BJ (cell line): ENCODE results near the gene UBAP1. TPM values are rescaled to one million over a fixed set of nuclear protein-coding genes. Genes with fewer than 3 reads are reported as not detected.
"Not testable (repeated sequence)": the region's sequence is repeated elsewhere in the genome, so short reads cannot be mapped to it uniquely, and the experiment has no call there.

ENCODE experiments used
- CTCF ChIA-PET: fragments of 350-600 bp; formaldehyde crosslinking; extraction: SDS; loops from one replicate; lab custom pipeline; 2021; ENCODE audit warnings: antibody characterized with exemption, inconsistent platforms; lab: Yijun Ruan, JAX
- POLR2A ChIA-PET: fragments of 300-600 bp; sonication (Branson Sonifier 250); formaldehyde crosslinking; extraction: SDS; loops from one replicate; lab custom pipeline; 2021; ENCODE audit warnings: antibody characterized with exemption; lab: Charles Lee
- DNase-seq: peaks from one replicate; pipeline ENCODE4 v3.0.0-alpha.2; 2011; ENCODE audit warnings: low read depth
- H3K27me3 ChIP-seq: 2 replicates; pipeline ENCODE4 v1.6.0; 2011; ENCODE audit warnings: low read length; ENCODE audit not compliant: control insufficient read depth, insufficient read depth
- H3K36me3 ChIP-seq: 2 replicates; pipeline ENCODE4 v1.5.1; 2011; ENCODE audit warnings: low read length; ENCODE audit not compliant: control insufficient read depth, insufficient read depth
- H3K4me3 ChIP-seq: 2 replicates; pipeline ENCODE4 v1.5.1; 2011; ENCODE audit warnings: low read depth, mild to moderate bottlenecking, control low read depth, low read length
- CTCF ChIP-seq: IDR thresholded peaks from 2 replicates; pipeline ENCODE4 v1.5.1; 2011; ENCODE audit warnings: low read depth, mild to moderate bottlenecking, control low read depth, inconsistent platforms, low read length, moderate library complexity; ENCODE audit not compliant: insufficient read depth
- polyA plus RNA-seq: library from polyadenylated mRNA; depleted of rRNA; stranded (reverse); fragments of >200 nt; gene quantifications from 2 replicates; pipeline ENCODE4 v1.2.3, GENCODE V29; 2011

UBAP1 gene
- polyA plus RNA-seq, 1 experiment: 65.5 TPM

- H3K27me3 ChIP-seq: no peaks in the 10 kb centered on the region
- DNase-seq: no peak
- no peak for TF ChIP-seq CTCF
- ChIA-PET POLR2A (no interaction called here), CTCF (interaction anchor here (1.0 to 3.0 kb wide), 3 partner anchors 10 to 21 kb away, joined by 3 to 16 read pairs (median 3); no protein-coding TSS in a partner anchor)
- no peak overlapping the region for H3K4me3 ChIP-seq
- H3K36me3 ChIP-seq: 0 out of 2 replicates have a peak, but pooled peaks cover 3% of the 10 kb centered on the region
Observed at GRCh38 chr9:34232201-34232600, 53.4 kb downstream of the UBAP1 start.

GRCh38 chr9:34233672-34234071 is 54.8 kb downstream of the UBAP1 start:
- no peaks in the 10 kb centered on the region for H3K27me3 ChIP-seq
- 0 out of 2 replicates have a peak, but pooled peaks cover 3% of the 10 kb centered on the region for H3K36me3 ChIP-seq
- H3K4me3 ChIP-seq: no peak overlapping the region
- ChIA-PET POLR2A (no interaction called here), CTCF (interaction anchor here (0.7 to 3.1 kb wide), 3 partner anchors 19 to 20 kb away, joined by 3 to 14 read pairs (median 4); no protein-coding TSS in a partner anchor)
- no peak for DNase-seq
- no peak for TF ChIP-seq CTCF

DNA sequence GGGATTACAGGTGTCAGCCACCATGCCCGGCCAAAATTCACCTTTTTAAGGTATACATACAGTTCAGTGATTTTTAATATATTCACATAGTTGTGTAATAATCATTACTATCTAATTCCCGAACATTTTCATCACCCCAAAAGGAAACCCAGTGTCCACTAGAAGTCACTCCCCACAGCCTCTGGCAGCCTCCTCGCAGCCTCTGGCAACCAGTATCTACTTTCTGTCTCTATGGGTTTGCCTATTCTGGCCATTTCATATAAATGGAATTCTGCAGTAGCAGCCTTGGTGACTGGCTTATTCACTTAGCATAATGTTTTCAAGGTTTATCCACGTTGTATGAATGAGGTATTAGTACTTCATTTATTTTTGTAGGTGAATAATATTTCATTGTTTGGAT is 59.0 kb downstream of the UBAP1 start:
- peaks cover 14% of the 10 kb centered on the region for H3K36me3 ChIP-seq
- no peak for DNase-seq
- TF ChIP-seq CTCF: no peak
- POLR2A ChIA-PET: no interaction called here
- CTCF ChIA-PET: interaction anchor here (1.1 kb wide), 1 partner anchor 15 kb away, joined by 5 read pairs; no protein-coding TSS in a partner anchor
- H3K27me3 ChIP-seq: no peaks in the 10 kb centered on the region
- H3K4me3 ChIP-seq: no peak overlapping the region

- Histone ChIP-seq H3K4me3 (no peak overlapping the region), H3K27me3 (no peaks in the 10 kb centered on the region), H3K36me3 (peaks cover 13% of the 10 kb centered on the region)
- DNase-seq: no peak
- ChIA-PET CTCF (interaction anchor here (2.3 to 5.6 kb wide), 2 partner anchors 9 to 13 kb away, joined by 5 to 55 read pairs; no protein-coding TSS in a partner anchor), POLR2A (no interaction called here)
- no peak for TF ChIP-seq CTCF
Observed at GRCh38 chr9:34240006-34240405, 61.2 kb downstream of the UBAP1 start.

DNA sequence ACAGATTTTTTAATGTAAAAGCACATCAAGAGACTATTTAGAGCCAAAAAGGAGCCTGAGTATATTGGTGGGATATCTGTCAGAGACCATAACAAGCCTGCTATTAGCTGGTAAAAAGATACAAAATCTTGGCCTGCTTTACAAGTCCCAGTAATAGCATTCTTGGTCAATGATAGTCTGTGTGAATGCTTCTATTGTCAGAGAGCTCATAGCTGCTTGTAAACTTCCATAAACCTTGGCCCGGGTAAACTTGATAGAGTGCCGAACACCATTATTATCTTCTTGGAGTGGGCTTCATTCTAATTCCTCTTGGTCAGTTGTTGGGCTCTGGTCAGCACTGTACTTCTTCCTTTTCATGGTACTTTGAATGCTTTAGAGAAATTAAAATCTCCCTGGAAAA is 64.0 kb downstream of the UBAP1 start:
- POLR2A ChIA-PET: no interaction called here

GRCh38 chr9:34245212-34245611 is 66.4 kb downstream of the UBAP1 start:
- POLR2A ChIA-PET, CTCF ChIA-PET: not testable (repeated sequence)

More for the DNA sequence above, 64.0 kb downstream of the UBAP1 start:
- CTCF ChIA-PET: interaction anchor here (0.9 to 5.6 kb wide), 3 partner anchors 10 to 85 kb away, joined by 3 to 55 read pairs (median 3); no protein-coding TSS in a partner anchor
- no peak for TF ChIP-seq CTCF
- Histone ChIP-seq H3K27me3 (no peaks in the 10 kb centered on the region), H3K4me3 (no peak overlapping the region), H3K36me3 (peaks cover 12% of the 10 kb centered on the region)
- no peak for DNase-seq

More at GRCh38 chr9:34245212-34245611, 66.4 kb downstream of the UBAP1 start:
- not testable (repeated sequence) for H3K27me3 ChIP-seq, H3K4me3 ChIP-seq, DNase-seq
- H3K36me3 ChIP-seq: peaks cover 20% of the 10 kb centered on the region
